HG02943 (cell line): Measurements from ENCODE around the gene MTX1.
"Not testable (repeated sequence)": the region's sequence is repeated elsewhere in the genome, so short reads cannot be mapped to it uniquely, and the experiment has no call there.

Source experiments
- ATAC-seq: cut with Tn5 transposase; IDR thresholded peaks from one replicate; pipeline ENCODE4 v1.9.1; 2021; ENCODE audit warnings: mild to moderate bottlenecking, low read depth, moderate library complexity; ENCODE audit not compliant: unreplicated experiment

The MTX1 gene, protein sequence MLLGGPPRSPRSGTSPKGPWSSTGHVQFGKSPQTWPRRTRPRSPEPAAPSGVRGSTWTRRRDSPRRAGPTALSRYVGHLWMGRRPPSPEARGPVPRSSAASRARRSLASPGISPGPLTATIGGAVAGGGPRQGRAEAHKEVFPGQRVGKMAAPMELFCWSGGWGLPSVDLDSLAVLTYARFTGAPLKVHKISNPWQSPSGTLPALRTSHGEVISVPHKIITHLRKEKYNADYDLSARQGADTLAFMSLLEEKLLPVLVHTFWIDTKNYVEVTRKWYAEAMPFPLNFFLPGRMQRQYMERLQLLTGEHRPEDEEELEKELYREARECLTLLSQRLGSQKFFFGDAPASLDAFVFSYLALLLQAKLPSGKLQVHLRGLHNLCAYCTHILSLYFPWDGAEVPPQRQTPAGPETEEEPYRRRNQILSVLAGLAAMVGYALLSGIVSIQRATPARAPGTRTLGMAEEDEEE

DNA sequence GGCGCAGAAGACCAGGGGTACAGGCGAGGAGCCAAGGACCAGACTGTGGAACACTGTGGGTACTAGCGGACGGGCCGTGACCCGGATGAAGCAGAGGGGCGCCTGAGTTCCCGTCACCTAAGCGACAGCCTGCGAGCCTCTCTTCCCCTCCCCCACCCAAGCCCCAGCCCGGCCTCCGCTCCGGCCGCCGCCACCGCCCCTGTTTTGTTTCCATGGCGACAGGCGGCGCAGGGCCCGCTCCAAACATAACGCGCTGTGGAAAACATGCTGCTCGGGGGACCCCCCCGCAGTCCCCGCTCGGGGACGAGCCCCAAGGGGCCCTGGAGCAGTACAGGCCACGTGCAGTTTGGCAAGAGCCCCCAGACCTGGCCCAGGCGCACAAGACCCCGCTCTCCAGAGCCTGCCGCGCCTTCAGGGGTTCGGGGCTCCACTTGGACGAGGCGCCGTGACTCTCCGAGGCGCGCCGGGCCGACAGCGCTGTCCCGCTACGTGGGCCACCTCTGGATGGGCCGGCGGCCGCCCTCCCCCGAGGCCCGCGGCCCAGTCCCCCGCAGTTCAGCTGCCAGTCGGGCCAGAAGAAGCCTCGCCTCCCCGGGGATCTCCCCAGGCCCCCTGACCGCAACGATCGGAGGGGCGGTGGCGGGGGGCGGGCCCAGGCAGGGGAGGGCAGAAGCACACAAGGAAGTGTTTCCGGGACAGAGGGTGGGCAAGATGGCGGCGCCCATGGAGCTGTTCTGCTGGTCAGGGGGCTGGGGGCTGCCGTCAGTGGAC is at the start of gene MTX1:
Gene MTX1, plus strand, starts transcription at position 155 of the 771 bp plus-strand sequence. Its CDS starts 110 bp downstream, at position 265.
- no peak for ATAC-seq

DNA sequence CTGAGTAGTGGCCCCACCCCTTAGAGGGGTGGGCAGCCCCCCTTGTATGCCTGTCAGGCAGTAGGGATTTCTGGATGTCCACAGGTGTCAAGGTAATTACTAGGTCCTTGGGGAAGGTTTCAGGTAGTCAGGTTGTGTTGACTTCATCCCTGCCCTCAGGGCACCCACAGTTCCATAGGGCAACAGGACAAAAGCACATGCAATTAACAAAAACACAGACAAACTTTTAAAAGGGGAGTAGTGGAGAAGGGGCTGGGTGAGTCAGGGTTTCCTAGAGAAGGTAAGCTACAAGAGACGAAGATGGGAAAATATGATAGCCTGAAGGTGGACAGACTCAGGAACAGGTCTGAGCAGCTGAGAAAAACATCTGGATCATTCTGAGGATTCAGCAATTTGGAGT is 49.5 kb upstream of the MTX1 start:
- no peak for ATAC-seq

DNA sequence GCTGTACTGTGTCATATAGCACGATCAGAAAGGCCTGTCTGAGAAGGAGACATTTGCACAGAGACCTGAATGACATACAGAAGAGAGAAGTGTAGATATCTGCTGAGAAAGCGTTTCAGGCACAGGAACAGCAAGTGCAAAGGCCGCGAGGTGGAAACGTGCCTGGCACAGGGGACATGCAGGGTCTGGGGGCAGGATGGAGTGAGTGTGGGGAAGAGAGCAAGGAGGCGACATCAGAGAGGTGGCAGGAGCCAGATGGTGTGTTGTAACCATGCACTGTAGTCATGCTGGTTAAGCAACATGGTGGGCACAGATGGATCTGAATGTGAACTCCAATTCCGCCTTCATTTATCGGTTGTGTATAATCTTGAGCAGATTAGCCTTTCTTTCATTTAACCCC is 48.4 kb upstream of the MTX1 start:
- no peak for ATAC-seq

DNA sequence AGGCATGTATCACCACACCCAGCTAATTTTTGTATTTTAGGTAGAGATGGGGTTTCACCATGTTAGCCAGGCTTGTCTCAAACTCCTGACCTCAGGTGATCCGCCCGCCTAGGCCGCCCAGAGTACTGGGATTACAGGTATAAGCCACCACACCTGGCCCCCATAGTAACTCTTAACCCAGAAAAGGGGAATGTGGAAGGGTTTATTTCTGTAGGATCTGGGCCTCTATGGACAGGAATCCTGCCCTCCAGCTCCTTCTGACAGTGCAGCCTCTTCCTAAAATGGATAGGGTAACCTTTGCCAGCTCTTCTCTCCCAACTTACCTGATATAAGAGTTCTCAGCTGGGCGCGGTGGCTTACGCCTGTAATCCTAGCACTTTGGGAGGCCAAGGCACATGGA is 45.9 kb upstream of the MTX1 start:
- not testable (repeated sequence) for ATAC-seq

DNA sequence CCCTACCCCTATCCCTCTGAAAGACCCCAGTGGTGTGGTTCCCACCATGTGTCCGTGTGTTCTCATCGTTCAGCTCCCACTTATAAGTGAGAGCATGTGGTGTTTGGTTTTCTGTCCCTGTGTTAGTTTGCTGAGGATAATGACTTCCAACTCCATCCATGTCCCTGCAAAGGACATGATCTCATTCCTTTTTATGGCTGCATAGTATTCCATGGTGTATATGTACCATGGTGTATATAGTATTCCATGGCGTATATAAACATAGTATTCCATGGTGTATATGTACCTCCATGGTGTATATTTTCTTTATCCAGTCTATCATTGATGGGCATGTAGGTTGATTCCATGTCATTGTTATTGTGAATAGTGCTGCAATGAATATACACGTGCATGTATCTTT is 44.7 kb upstream of the MTX1 start:
- not testable (repeated sequence) for ATAC-seq

DNA sequence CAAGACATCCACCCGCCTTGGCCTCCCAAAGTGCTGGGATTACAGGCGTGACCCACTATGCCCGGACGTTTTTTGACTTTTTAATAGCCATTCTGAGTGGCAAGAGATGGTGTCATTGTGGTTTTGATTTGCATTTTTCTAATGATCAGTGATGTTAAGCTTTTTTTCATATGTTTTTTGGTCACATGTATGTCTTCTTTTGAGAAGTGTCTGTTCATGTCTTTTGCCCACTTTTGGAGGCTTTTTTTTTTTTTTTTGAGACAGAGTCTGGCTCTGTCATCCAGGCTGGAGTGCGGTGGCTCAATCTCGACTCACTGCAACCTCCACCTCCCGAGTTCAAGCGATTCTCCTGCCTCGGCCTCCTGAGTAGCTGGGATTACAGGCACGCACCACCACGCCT is 43.9 kb upstream of the MTX1 start:
- not testable (repeated sequence) for ATAC-seq

DNA sequence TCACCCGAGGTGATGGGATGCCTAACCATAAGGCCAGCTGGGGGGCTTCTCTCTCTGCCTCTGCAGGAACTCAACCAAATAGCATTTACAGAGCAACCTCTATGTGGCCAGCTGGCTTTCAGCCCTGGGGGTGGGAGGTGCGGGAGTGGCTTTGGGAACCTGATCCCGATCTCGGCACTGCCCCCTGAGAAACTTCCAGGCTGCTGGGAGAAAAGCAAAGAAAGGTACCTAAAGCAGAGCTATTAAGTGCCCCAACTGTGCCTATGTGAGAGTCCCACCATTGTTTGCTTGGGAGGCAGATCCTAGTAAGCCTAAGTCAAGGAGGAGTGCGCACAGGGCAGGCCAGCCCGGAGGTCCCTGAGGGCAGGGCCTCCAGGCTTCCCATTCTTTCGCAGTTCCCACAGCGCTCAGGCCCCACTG is 42.4 kb upstream of the MTX1 start:
- no peak for ATAC-seq

DNA sequence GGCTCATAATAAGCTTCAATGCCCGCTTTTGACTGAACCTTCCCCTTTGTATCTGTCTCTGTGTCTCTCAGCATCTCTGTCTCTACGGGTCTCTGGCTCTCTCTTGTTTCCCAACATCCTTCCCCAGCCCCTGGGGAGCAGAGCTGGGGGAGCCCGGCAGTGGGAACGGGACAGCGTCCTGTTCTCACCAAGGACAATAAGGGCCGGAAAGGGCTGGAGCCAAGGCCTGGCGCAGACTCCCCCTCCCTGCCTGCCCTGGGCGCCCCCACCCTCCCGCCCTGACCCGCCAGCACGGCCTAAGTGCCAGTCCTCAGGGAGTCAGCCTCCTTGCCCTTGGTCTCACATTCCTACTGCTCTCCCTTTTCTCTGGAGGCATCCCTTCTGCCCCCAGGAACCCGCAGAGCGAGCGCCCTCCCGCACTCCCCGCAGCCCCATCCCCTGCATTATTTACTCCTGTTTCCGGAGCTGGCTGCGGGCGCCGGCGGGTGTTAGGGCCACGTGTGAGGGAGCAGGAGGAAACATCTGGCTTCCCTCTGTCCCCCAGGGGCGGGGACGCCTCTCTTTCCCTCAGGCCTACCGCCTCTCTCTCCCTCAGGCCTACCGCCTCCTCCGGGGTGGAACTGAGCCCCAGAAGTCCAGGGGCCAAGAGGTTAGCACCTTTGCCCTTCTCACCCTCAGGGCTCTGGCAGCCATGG is 41.9 kb upstream of the MTX1 start:
- no peak for ATAC-seq

DNA sequence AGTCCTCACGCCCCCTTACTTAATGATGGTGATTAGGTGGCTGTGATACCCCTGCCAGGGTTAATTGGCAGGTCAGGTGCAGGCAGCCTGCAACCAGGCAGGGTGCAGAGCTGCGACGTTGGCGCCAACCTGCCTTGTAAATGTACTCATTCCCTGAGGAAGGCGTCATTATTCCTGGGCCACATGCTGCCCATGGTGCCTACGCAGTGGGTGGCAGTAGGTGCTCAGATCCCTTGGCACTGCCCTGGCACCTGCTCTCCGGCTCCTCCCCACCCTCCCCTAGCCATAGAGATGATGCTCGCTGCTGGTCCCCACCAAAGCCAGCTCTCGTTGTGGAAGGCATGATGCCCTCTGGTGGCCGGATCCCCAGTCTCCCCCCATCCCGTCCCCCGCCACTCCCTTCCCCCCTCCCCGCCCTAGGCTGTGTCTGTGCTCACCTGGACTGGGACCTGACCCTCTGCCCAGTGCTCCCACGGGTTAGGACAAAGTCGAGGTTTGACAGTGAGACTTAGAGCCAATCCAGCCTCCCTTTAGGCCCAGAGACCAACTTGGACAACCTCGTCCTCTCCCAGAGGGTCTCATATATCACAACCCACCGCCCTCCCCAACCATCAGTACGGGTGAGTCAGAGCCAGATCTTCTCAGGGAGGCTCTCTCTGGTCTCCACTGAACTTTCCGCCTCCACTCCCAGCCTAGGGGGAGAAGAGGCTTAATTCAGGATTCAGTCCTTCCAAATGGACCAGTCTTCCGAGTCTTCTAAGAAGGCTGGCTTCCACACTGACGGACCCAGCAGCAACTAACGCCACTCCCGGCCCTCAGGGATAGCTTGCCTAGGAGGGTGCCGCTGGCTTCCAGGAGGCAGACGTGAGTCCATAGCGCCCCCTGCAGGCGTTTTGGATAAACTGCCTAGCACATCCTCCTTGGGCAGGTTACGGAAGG is 41.1 kb upstream of the MTX1 start:
- no peak for ATAC-seq

DNA sequence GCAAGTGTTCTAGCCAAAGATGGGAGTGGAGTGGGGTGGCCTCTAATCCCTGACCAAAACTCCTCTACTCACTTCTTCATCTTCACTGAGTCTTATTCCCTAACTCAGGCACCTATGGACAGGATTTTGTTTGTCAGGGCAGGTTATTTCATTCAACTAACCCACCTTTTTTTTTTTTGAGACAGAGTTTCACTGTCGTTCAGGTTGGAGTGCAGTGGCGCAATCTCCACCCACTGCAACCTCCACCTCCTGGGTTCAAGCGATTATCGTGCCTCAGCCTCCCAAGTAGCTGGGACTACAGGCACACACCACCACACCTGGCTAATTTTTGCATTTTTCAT is 40.4 kb upstream of the MTX1 start:
- not testable (repeated sequence) for ATAC-seq

DNA sequence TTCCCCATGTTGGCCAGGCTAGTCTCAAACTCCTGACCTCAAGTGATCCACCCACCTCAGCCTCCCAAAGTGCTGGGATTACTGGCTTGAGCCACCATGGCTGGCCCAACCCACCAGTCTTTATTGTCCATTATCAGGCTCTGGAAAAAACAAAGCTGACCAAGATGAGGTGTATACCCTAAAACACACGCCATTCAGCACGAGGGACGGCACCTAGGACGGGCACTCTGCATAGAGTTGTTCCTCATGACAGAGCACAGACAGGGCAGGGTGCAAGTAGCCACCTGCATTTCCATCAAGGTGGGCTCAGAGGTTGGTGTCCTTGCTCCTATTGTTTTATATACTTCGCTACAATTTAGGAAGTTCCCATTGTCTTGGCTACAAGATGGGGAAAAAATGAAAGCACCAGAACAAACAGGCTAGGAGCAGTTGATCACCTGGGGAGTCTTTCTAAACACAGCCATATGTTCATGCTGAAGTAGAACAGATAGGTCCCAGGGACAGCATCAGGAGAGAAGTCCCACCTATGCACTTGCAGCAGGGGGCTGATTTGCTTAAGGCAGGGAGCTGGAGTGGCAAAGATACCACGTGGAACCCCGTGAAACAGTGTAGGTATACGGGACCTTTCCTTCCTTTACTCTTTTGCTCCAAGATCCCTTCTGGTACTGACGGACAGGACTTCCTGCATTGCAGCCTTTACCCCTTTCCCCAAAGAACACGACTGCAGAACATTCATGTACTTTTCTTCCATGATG is 39.9 kb upstream of the MTX1 start:
- ATAC-seq = no peak

DNA sequence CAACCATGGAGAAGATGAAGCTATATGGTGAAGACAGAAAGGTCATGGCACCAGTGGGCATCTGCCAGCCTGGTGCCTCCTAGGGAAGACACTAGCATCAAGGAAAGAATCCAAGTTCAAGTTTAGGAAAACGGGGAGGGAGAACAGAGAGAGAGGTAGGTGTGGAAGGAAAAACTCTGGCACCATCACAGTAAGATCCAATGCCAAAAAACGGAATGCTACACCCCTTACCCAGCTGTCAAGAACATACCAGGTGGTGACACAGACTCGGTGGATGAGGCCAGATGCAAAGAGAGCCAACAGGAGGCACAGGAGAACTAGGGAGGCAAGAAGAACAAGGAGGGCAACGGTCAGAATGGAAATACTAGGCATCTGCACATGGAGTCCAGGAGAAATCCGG is 39.0 kb upstream of the MTX1 start:
- no peak for ATAC-seq

DNA sequence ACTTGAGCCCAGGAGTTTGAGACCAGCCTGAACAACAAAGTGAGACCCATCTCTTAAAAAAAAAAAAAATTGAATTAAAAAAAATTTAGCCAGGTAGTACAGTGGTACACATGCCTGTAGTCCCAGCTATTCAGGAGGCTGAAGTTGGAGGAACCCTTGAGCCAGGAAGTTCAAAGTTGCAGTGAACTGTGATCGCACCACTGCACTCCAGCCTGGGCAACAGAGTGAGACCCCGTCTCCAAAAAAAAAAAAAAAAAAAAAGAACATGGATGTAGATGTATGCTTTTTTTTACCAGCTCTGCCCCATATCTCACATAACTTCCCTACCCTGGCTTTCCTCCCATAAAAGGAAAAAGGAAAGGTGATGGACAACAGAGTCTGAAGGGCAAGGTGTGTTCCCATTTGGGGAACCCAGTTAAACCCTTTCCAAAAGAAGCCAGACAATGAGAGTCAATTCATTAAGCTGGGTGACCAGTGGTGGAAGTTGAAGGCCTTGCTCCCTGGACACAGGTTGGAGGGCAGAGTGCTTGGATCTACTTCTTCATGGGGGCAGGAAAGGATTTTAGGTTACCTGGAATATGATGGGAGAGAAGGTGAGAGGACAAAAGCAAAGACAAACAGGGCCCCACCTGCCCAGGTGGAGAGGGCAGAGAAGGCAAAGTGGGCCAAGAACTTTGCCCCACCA is 38.3 kb upstream of the MTX1 start:
- ATAC-seq = no peak

DNA sequence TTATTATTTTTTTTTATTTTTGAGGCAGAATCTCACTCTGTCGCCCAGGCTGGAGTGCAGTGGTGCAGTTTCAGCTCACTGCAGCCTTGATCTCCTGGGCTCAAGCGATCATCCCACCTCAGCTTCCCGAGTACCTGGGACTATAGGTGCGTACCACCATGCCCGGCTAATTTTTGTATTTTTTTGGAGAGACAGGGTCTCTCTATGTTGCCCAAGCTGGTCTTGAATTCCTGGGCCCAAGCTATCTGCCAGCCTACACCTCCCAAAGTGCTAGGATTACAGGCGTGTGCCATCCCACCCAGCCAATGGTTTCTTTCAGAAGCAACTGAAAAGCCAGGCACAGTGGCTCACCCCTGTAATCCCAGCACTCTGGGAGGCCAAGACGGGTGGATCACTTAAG is 37.7 kb upstream of the MTX1 start:
- ATAC-seq = no peak

DNA sequence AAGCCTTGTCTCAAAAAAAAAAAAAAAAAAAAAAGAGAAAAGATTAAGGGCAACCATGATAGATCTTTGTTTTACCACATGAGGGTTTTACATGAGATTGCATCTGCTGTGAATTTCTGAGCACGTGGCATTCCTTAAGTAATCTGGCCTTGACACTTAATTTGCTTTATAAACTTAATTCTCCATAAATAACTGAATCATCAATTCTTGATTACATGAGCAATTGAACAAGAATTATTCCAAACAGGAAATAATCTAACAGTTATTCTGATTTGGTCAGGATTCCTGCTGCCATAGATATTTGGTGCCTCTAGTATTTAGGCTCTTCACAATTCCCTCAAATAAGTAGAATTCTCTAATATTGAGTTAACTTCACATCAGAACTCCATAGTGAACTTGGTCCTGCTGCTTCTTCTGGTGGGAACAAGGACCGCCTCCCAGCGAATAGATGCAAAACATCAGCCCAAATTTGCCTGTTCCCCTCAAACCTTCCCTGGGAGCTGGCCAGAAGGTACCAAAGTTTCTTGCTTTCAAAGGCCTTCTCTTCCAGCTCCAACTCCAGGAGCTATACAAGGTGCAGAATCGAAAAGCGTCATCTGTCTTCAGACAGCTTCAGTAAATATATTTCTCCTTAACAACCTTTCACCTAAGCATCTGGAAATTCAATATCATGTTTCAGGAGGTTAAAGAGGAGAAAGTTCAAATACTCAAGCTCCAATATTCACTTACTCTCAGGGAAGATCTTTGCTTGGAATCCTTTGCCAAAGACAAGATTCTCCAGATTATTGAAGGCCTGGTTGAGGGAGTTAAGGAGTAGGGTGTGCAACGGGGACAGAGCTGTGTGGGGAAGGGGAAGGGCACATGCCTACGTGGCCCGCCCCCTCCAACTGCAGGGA is 36.4 kb upstream of the MTX1 start:
- peak; percentile 14 for ATAC-seq

DNA sequence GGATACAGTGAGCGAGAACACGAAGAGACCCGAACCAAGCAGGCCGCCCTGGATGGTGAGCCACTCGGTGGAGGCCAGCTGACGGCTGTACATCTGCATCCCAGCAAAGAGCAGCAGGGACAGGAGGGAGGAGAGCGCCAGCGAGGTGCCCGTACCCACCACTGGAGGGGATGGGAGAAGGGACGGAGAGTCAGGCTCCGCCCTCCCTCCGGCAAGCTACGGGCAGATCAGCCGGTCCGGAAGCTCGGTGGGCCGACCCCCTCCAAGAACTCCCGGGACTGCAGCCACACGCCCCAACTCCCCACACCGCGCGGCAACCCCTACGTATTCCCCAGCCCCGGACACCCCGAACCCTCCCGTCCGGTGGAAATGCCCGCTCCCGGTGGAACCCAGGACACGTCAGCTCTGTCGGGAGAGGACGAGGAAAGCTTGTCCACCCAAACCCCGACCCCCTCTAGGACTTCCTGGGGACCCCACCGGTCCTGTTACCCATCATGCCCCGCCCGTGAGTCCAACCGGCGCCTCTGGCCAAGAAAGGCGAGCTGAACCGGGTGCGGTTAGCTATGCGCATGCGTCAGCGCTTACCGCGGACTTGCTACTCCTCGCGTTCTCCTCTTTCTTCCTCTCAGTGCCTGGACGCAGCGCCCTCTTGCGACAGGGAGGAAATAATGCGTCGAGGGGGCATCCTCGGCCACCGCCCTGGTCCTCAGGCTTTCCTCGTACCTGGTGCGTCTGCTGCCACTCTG is 35.6 kb upstream of the MTX1 start, which contains the start of gene KRTCAP2:
Gene KRTCAP2, minus strand, starts transcription at position 573 of the 746 bp plus-strand sequence. Its CDS starts 80 bp downstream, at position 493.
- ATAC-seq = peak; percentile 78
